HG02642 (cell line): ENCODE results near the gene WDR20.
"Not testable (repeated sequence)": the region's sequence is repeated elsewhere in the genome, so short reads cannot be mapped to it uniquely, and the experiment has no call there.

ENCODE experiments used
- ATAC-seq: cut with Tn5 transposase; IDR thresholded peaks from one replicate; pipeline ENCODE4 v1.9.1; 2021; ENCODE audit warnings: mild to moderate bottlenecking; ENCODE audit not compliant: unreplicated experiment, poor library complexity

The WDR20 gene

DNA sequence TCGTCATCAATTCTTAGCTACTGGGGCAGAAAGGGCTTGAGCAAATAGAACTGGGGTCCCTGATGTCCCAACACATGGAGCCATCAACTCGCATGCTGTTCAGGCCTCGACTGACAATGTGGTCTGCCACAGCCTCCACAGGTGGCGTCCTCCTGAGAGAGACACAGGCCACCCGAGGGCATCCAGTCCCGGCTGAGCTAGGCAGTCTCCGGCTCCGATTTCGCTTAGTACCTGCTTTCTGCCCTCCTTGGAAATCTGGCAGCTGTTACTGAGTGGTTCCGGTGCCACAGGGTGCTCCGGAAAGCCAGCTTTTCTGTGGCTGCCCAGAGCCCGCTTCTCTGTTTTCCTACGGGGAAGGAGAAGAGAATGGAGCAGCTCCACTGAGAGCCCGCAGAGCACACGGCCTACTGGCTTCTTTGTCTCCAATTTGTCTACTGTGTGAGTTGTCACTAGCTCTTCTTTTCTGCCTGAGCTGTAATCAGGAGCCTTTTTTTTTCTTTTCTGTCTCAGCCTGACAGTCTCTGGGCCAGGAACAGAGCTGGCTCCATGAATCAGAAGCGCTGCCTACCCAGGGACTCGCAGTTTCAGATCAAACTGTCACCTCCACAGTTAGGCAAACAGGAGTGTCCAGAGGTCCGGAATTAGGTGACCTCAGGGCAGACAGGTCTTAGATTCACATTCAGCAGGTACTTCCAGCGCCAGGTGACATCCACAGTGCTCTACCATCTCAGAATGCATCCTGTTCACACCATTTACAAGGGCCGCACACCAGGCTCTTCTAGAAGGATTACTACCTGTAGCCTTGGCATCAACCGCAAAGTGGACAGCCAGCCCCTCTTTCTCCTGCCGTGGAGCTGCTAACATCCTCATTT lies 92.0 kb downstream of the WDR20 start:
- ATAC-seq, result no peak

DNA sequence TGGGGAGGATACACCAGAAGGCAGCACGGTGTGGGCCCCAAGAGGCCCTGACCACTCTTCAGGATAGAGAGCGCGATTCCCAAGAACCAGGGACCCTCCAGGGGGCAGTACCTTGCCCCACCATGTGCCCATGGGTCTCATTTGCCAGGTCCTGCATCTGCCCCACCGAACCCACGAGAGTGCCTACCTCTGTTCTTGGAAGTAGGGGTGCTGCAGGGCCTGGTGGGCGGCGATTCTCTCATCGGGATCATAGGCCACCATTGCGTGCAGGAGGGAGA lies 92.6 kb downstream of the WDR20 start:
- ATAC-seq, result no peak

DNA sequence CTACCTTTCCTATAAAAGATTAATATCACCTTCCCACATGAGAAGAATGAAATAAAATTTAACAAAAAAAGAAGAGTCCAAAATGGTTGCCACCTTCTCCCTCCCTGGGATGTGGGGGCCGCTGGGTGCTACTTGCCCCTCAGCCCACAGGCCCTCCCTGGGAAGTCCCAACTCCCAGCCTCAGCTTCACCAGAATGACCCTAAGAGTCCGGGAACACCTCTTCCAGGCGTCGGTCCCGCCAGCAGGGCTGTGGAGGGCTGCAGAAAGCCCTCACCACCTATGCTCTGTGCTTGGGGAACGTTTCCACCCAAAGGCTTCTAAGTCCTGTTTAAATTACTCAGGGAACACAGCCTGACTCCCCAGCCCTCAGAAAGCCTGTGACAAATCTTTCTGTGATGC lies 93.4 kb downstream of the WDR20 start:
- no peak for ATAC-seq

DNA sequence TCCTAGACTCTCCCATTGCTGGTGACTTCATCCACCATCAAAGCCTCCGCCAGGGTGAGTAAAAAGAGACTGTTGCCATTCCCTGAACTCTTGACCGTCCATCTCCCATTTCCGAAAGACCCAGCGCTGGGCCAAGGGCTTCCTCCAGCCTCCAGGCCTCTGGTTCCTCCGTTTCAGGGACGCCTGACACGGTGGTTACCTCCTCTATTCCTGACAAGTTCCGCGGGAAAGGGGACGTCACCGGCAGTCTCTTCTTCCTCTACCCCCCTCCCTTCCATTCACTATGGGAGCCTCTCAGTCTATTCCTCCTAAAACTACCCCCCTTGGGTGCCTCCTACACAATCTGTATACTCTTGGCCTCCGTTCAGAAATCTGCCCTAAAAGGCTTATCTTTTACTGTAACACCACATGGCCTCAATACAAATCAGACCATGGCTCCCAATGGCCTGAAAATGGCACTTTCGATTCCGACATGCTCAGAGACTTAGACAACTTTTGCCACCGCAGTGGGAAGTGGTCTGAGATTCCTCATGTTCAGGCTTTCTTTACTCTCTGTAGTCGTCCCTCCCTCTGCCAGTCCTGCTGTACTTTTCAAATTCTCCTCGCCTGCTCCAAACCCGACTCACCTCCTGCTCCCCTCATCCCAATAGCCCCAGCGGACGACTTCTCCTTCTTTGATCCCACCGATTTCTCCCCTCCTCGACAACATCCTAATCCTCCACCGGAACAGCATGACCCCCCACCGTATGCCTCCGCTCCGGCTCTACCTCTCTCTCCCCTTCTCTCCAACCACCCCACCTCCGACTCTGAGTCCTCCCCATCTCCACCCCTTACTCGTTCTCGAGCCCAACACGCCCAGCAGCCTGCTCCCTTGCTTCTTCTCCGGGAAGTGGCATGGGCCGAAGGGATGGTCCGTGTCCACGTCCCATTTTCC lies 94.9 kb downstream of the WDR20 start:
- no peak for ATAC-seq

DNA sequence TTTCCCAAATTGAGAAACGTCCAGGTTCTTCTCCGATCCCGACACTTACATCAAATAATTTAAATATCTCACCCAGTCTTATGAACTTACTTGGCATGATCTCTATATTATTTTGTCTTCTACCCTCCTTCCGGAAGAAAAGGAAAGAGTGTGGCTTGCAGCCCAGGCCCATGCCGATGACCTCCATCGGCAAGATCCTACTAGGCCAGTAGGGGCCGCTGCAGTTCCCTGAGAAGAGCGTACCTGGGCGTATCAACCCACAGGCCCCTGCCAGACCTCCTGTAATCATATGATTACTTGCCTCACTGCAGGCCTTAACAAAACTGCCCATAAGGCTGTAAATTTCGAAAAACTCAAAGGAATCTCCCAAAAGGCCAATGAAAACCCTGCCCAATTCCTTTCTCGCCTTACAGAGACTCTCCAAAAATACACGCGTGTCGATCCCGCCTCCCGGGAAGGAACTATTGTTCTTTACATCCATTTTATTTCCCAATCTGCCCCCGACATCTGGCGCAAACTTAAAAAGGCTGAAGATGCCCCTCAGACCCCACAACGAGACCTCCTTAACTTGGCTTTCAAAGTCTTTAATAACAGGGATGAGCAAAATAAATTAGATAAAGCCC lies 95.7 kb downstream of the WDR20 start:
- peak; percentile 70 for ATAC-seq

DNA sequence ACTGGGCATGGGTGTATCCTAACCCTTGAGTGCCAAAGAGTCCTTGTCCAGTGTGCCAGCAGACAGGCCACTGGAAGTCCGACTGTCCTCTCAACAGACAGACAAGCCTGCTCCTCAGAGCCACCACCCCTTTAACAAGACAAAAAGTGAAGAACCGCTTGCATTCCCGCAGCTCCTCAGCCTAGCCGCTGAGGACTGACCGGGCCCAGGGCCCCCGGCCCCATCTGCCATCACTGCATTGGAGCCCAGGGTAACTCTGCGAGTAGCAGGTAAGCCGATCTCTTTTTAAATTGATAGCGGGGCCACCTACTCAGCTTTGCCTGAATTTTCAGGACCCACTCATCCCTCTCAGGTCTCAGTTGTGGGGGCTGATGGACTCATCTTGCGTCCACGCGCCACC lies 96.3 kb downstream of the WDR20 start:
- no peak for ATAC-seq

DNA sequence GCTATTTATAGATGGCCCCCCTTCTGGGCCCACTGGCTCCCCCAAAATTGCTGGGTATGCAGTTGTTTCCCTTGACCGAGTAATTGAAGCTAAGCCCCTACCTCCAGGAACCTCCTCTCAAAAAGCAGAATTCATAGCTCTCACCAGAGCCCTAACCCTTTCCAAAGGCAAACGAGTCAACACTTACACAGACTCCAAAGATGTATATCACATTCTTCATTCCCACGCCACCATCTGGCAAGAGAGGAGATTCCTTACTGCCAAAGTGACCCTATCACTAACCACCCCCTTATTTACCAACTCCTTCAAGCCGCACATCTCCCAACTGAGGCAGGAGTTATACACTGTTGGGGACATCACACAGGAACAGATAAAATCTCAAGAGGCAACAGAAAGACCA lies 98.4 kb downstream of the WDR20 start:
- no peak for ATAC-seq

DNA sequence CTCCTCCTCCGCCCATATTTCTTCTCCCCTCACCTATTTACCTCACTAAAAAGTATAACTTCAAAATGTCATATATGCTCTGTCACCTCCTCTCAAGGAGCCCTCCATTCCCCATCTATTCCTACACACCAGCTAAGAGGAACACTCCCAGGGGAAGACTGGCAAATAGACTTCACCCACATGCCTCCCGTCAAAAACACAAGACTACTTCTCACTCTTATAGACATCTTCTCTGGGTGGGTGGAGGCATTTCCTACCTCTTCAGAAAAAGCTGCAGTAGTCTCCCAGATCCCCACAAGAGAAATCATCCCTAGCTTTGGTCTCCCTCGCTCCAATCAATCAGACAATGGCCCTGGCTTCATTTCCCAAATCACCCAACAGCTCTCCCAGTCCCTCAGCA lies 99.1 kb downstream of the WDR20 start:
- no peak for ATAC-seq

DNA sequence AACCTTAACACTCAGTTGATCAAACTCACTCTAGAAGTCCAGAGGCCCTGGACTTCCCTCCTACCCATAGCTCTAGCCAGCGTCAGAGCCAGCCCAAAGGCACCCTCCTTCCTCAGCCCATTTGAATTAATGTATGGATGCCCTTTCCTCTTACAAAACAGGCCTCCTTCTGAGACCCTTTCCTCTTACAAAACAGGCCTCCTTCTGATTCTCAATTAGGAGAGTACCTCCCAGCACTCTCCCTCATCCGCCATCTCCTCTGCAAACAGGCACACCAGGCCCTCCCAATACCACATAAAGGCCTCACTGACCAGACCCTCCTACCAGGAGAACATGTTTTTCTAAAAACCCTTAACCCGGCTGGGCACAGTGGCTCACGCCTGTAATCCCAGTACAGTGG lies 99.5 kb downstream of the WDR20 start:
- ATAC-seq, result no peak

DNA sequence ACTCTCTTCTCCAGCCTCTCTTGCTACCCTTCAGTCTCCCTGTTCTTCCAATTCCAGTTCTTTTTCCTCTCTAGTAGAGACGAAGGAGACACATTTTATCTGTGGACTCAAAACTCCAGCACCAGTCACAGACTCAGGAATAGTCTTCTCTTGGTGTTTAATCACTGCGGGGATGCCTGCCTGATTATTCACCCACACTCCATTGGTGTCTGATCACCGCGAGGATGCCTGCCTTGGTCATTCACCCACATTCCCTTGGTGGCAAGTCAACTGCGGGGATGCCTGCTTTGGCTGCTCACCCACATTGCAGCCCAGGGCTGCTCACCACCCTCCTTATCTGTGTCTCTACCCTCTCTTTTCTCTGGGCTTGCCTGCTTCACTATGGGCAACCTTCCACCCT lies 100.8 kb downstream of the WDR20 start:
- ATAC-seq, result not testable (repeated sequence)

DNA sequence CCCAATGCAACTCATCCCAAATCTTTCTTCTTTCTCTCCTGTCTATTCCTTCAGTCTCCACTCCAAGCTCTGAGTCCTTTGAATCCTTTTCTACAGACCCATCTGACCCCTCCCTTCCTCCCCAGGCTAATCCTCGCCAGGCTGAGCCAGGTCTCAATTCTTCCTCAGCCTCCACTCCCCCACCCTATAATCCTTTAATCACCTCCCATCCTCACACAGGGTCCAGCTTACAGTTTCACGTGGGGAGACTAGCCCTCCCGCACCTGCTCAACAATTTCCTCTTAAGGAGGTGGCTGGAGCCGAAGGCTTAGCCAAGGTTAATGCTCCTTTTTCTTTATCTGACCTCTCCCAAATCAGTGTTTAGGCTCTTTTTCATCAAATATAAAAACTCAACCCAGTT lies 101.5 kb downstream of the WDR20 start:
- ATAC-seq, result no peak

DNA sequence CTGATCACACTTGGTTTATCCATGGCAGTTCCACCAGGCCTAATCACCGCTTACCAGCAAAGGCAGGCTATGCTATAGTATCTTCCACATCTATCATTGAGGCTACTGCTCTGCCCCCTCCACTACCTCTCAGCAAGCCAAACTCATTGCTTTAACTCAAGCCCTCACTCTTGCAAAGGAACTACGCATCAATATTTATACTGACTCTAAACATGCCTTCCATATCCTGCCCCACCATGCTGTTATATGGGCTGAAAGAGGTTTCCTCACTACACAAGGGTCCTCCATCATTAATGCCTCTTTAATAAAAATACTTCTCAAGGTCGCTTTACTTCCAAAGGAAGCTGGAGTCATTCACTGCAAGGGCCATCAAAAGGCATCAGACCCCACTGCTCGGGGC lies 104.1 kb downstream of the WDR20 start:
- ATAC-seq, result not testable (repeated sequence)

DNA sequence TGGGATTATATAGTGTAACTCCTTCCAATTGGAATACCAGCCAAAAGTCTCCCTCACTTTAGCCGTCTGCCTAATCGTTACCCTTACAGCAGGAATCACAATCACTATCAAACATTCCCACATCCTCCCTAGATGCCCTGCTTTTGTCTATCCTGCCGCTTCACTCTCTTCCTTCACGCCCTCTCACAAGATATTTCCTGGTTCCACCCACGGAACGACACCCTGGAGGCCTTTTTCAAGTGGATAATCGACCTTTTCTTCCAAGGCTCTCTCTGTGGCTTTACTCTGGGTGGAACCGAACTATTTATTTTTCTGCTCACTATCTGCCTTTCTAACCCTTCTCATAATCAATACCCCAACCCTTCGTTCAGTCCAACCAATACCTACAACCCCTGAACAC lies 106.4 kb downstream of the WDR20 start:
- no peak for ATAC-seq

DNA sequence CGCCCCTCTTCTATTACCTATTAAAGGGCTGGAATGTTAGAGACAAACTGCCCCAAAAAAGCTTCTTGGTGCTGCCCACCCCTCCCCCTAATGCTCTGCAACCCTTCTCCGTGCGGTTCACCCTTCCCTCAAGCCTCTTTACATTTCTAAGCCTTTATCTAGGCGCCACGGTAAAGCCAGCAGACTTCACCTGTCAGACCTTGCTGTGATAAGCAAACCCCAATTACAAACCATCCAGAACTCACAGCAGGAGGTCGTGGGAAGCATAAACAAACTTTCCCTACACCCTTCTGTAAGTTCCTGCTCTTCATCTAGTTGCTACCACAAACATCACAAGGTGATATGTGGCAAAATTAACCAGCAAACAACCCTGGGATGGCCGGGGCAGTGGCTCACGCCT lies 108.4 kb downstream of the WDR20 start:
- ATAC-seq, result no peak

DNA sequence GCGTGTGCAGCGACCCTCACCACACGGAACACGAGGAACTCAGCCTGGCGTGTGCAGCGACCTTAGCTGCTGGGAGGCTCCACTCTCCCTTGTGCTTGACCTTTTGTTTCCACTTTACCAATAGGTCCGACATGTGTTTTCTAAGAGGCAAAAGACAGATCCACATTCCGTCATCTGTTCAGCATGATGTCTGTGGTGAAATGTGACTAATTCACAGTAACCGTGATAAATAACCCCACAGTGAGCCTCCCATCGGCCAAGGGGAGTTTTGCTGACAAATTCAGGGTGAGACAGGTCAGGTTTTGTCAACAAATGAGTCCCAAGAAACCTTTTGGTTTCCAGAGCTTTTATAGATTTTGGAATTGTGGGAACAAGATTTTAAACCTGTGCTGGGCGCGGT lies 109.3 kb downstream of the WDR20 start:
- no peak for ATAC-seq

DNA sequence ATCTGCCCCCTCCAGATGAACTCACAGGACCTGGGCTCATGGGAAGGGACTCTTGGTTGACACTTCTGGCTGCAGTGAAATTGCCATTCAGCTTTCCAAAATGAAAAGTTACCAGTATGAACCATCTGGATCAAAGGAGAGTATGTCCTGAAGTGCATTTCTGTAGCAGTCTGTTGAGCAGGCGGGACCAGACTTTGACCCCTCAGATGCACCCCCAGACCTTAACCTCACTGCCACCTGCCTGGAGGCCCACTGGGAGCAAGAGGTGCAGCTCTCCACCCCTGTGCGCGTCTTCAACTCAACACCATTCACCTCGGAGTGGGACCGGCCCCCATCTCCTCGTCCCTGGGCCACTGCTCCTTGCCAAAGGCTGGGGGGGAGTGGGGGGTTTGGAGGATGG lies 110.3 kb downstream of the WDR20 start:
- no peak for ATAC-seq

DNA sequence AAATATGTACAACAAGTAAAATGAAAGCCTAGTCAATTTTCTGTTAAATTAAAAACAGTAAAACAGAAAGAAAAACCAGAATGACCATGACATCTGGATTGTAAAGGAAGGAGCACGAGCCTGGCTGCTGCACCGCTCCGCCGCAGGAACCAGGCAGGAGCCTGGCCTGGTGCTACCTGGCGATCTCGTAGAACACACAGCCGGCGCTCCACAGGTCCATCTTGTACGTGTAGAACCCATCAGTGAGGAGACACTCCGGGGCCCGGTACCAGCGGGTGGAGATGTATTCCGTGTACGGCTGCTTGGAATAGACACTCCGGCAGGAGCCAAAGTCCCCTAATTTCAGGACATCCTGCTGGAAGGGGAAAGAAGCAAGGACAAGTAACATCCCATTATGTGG lies 110.9 kb downstream of the WDR20 start:
- ATAC-seq, result no peak

DNA sequence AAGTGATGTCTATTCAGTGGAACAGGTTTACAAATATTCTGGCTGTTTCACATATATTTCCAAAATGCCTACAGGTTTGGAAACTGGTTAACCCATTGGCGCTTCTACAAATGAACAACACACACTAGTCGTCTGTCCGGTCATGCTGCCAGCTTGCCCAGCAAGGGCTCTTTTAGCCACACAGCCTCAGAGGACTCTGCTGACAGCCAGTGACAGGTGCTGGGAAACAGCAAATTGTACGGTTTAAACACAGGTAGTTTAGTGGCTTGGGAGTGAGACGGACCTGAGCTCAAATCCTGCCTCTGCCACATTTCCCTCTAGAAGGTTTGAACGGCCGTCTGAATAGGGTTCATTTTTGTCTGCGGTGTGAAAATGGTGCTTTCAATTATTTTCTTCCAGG lies 111.5 kb downstream of the WDR20 start:
- no peak for ATAC-seq

DNA sequence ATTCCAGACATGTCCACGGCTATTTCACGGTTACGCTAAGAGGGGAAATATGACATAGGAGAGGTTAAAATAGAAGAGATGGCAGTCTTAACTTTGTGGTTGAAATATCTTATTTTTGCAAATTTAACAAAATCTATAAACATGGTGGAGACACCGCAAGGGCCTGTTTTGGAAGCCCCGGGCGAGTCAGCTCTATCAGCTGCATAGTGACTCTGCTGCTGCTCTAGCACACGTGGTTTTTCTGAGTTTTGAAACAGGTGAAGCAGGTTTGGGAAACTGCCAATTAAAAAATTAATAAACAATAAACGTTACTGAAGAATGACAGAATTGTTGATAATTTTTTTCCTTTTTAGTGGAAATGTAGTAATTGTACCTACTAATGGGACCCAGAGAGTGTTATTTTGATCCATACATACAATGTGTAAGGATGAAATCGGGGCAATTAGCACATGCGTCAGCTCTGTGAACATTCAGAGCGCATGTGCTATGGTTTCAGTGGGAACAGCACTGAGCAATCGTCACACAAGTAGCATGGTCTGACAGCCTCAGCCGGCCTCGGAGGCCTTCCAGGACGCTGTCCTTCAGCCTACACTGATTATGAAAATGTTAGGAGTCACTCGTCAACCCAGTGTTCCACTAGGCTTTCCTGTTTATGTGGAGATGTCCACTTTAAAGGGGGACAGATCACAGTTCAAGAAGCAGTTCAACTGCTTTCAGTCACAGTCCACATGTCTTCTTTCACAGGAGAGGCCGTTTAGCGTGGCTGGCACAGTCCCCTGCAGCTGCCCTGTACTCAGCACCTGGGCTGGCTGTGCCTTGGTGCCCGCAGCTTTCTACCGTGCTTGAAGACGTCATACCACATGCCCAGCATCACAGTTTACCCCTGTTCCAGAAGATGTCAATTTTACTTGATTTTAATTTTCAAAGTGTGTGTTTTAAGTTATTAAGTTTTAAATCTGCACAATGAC lies 113.4 kb downstream of the WDR20 start:
- ATAC-seq, result no peak
